Upper lobe of left lung (tissue), 6 donors: ENCODE measurements around the gene LETMD1. TPM values are rescaled to one million over a fixed set of nuclear protein-coding genes. Genes with fewer than 3 reads are reported as not detected.

ENCODE experiments used
- small RNA-seq, 4 donors: library from RNA; depleted of rRNA; stranded (forward); fragments of <200 nt; gene quantifications; one replicate each; pipeline ENCODE3, GENCODE V24; 2016
- total RNA-seq, 6 donors: library from RNA; depleted of rRNA in 4 of 6; stranded (reverse); fragments of >200 nt in 4 of 6; gene quantifications; one replicate each; pipeline versions ENCODE4 v1.1.0 to v1.2.1, GENCODE V29; 2016 to 2021
- donor health status: DM: no; HTN: no; CAD: no; lungs with moderate emphysema.
- donor health status: DM: no; HTN: yes; CAD: no; lungs with severe emphysema.

LETMD1 gene
- total RNA-seq, 6 donors from 2014 or later, result 36.3 to 98.9 (median 58.1) TPM

Small RNA genes within 50 kb of the gene (small RNA-seq; reads per million reads assigned to genes)
- gene RNU6-1273P (0 reads per million in 4 donors), gene RNU6-87P (0 reads per million in 4 donors)

Other genes starting within 250 kb of the LETMD1 start
- gene TMPRSS12, start 205.4 kb upstream of the LETMD1 start, total RNA-seq, result not detected
- not detected for gene HIGD1C, start 95.8 kb upstream of the LETMD1 start, total RNA-seq
- gene SLC11A2, start 21.9 kb upstream of the LETMD1 start, total RNA-seq, result 100 to 1,000 TPM in 1 of 6 donors, 10 to 100 TPM in 5; 67.3 to 110 (median 87.0) TPM
- 10 to 100 TPM; 20.3 to 29.6 (median 23.5) TPM for gene CSRNP2, start 35.3 kb downstream of the LETMD1 start, total RNA-seq
- gene TFCP2, start 124.8 kb downstream of the LETMD1 start, total RNA-seq, result 10 to 100 TPM in 5 of 6 donors, 1 to 10 TPM in 1; 9.6 to 23.3 (median 20.0) TPM
- 10 to 100 TPM in 4 of 6 donors, 1 to 10 TPM in 2; 6.8 to 28.3 (median 12.9) TPM for gene POU6F1, start 169.7 kb downstream of the LETMD1 start, total RNA-seq
- 100 to 1,000 TPM; 182 to 492 (median 236) TPM for gene DAZAP2, start 190.5 kb downstream of the LETMD1 start, total RNA-seq
- 10 to 100 TPM; 25.1 to 58.2 (median 28.8) TPM for gene SMAGP, start 222.1 kb downstream of the LETMD1 start, total RNA-seq